K562 (cell line): ENCODE results near the gene RHOBTB3. TPM values are rescaled to one million over a fixed set of nuclear protein-coding genes. Genes with fewer than 3 reads are reported as not detected.

ENCODE experiments used
- BRCA1 ChIP-seq, 2 experiments: fragments of 450-650 bp in 1 of 2; sonication (generic) in 1 of 2; formaldehyde crosslinking in 1 of 2; IDR thresholded peaks; 2 replicates each; pipeline versions ENCODE4 v1.5.0 to v1.6.1; 2017 to 2020; ENCODE audit warnings: mild to moderate bottlenecking in 1 of 2, missing genetic modification reagents in 1 of 2
- CBX5 ChIP-seq: IDR thresholded peaks from 2 replicates; pipeline ENCODE4 v1.6.1; 2014; ENCODE audit warnings: low read depth, borderline replicate concordance
- DACH1 ChIP-seq: fragments of 450-650 bp; IDR thresholded peaks from 2 replicates; pipeline ENCODE4 v1.6.1; 2018; ENCODE audit not compliant: partially characterized antibody
- EGR1 ChIP-seq: fragments of 450-650 bp; conservative IDR thresholded peaks from 2 replicates; pipeline ENCODE4 v1.6.1; 2017; ENCODE audit warnings: mild to moderate bottlenecking
- EHMT2 ChIP-seq: fragments of 450-650 bp; IDR thresholded peaks from 2 replicates; pipeline ENCODE4 v1.6.1; 2018; ENCODE audit warnings: antibody characterized with exemption
- EP300 ChIP-seq: IDR thresholded peaks from 2 replicates; pipeline ENCODE4 v1.6.1; 2012; ENCODE audit warnings: low read length, improper control_type of control experiment
- ESRRA ChIP-seq: fragments of 450-650 bp; IDR thresholded peaks from 2 replicates; pipeline ENCODE4 v1.6.1; 2014; ENCODE audit warnings: low read depth, mild to moderate bottlenecking, moderate library complexity, borderline replicate concordance
- ILF3 ChIP-seq: fragments of 450-650 bp; IDR thresholded peaks from 2 replicates; pipeline ENCODE4 v1.6.1; 2018; ENCODE audit warnings: antibody characterized with exemption, mild to moderate bottlenecking, moderate library complexity, borderline replicate concordance
- LEF1 ChIP-seq: fragments of 450-650 bp; IDR thresholded peaks from 2 replicates; pipeline ENCODE4 v1.6.1; 2016; ENCODE audit warnings: mild to moderate bottlenecking
- MAX ChIP-seq: sonication (generic); formaldehyde crosslinking; IDR thresholded peaks from 2 replicates; pipeline ENCODE4 v1.9.0; 2022; ENCODE audit warnings: mild to moderate bottlenecking, missing genetic modification reagents
- MTA2 ChIP-seq: fragments of 450-650 bp; IDR thresholded peaks from 2 replicates; pipeline ENCODE4 v1.6.1; 2016; ENCODE audit warnings: low read depth
- MTA3 ChIP-seq: fragments of 450-650 bp; formaldehyde crosslinking; IDR thresholded peaks from 2 replicates; pipeline ENCODE4 v1.6.1; 2017; ENCODE audit warnings: mild to moderate bottlenecking, borderline replicate concordance
- NFIX ChIP-seq: fragments of 250-450 bp; sonication (Bioruptor Pico); IDR thresholded peaks from 2 replicates; pipeline ENCODE4 v1.4.0; 2020; ENCODE audit warnings: low read depth, mild to moderate bottlenecking, moderate library complexity
- RBM39 ChIP-seq: fragments of 200-400 bp; formaldehyde crosslinking; optimal IDR thresholded peaks from 2 replicates; pipeline ENCODE3; 2018; ENCODE audit warnings: low read depth, low read length
- RUNX1 ChIP-seq: sonication (generic); IDR thresholded peaks from 2 replicates; pipeline ENCODE4 v1.6.1; 2016; ENCODE audit warnings: antibody characterized with exemption, low read depth
- SRSF1 ChIP-seq: fragments of 200-400 bp; formaldehyde crosslinking; IDR thresholded peaks from 2 replicates; pipeline ENCODE4 v1.6.1; 2017; ENCODE audit warnings: mild to moderate bottlenecking, low read depth, low read length, moderate library complexity
- TSHZ1 ChIP-seq: fragments of 250-450 bp; sonication (Bioruptor Pico); IDR thresholded peaks from 2 replicates; pipeline ENCODE4 v1.4.0; 2020; ENCODE audit warnings: mild to moderate bottlenecking, moderate library complexity
- ZNF12 ChIP-seq: sonication (generic); formaldehyde crosslinking; IDR thresholded peaks from 2 replicates; pipeline ENCODE4 v1.4.0; 2020; ENCODE audit warnings: mild to moderate bottlenecking, missing genetic modification reagents
- ZNF780A ChIP-seq: fragments of 250-450 bp; sonication (Bioruptor Pico); IDR thresholded peaks from 2 replicates; pipeline ENCODE4 v1.5.0; 2021; ENCODE audit warnings: mild to moderate bottlenecking
- polyA plus RNA-seq, 8 experiments: library from polyadenylated mRNA; depleted of rRNA in 4 of 8; stranded (reverse) in 5 of 8; unstranded in 3 of 8; fragments of >200 nt; fragmentation: Nextera tagmentation in 2 of 8; fragmentation: Illumina TruSeq in 1 of 8; extraction: Ambion mirVana in 2 of 8; extraction: Trizol in 1 of 8; gene quantifications; 2 replicates each; pipeline versions ENCODE4 v1.2.1 to v1.2.3, GENCODE V29; 2011 to 2014; ENCODE audit warnings: inconsistent platforms in 1 of 8, missing spikeins in 1 of 8
- total RNA-seq, 7 experiments: library from RNA; depleted of rRNA in 6 of 7; stranded (reverse); fragments of >200 nt in 6 of 7; fragmentation: Illumina TruSeq in 2 of 7; extraction: Trizol in 2 of 7; gene quantifications; 2 replicates each; pipeline versions ENCODE4 v1.2.1 to v1.2.3, GENCODE V29; 2011 to 2021; ENCODE audit warnings: low replicate concordance in 1 of 7
- TF ChIP-seq, protein P1 (sequence below): fragments of 200-400 bp; formaldehyde crosslinking; IDR thresholded peaks from 2 replicates; pipeline ENCODE4 v1.6.1; 2017; ENCODE audit warnings: mild to moderate bottlenecking, low read depth, low read length, moderate library complexity

Gene RHOBTB3
- total and polyA plus RNA-seq, 9 of the 15 experiments (the other 6 are each of a cell fraction or from before 2014, with no cell fraction given), result 39.7 to 143 (median 115) TPM

DNA sequence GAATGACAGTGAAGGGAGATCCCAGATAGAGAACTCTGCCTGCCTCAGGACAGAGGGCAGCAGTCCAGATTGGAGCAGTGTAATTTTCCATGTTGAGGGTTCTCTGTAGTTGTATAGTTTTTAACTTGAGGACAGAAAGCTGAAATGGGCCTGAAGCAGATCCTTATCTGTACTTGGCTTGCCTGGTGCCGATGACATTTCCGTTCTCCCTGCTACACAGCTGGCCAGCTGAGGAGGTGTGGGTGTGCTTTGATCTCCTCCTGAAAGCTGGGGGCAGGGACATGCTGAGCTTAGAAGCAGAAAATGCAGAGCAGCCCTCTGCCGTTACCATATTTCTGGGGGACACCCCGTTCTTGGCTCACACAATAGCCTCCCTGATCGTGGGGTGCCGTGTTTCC is 80.9 kb downstream of the RHOBTB3 start (continued):
- TF ChIP-seq ZNF12 (CRISPR knock-in tag) (no peak), ESRRA (no peak), DACH1 (peak; percentile 45), MTA3 (no peak), CBX5 (no peak), SRSF1 (no peak), LEF1 (peak; percentile 93), TSHZ1 (CRISPR knock-in tag) (no peak), EHMT2 (no peak), EP300 (no peak), BRCA1 (IDR thresholded peaks at IDR 0.05) (no peak), BRCA1 (CRISPR knock-in tag; IDR thresholded peaks at IDR 0.05) (no peak), RBM39 (no peak), ILF3 (no peak), MAX (CRISPR knock-in tag) (no peak), NFIX (CRISPR knock-in tag) (no peak), RUNX1 (no peak), ZNF780A (CRISPR knock-in tag) (no peak), EGR1 (peak; percentile 68), MTA2 (no peak)
- TF ChIP-seq, protein P1, sequence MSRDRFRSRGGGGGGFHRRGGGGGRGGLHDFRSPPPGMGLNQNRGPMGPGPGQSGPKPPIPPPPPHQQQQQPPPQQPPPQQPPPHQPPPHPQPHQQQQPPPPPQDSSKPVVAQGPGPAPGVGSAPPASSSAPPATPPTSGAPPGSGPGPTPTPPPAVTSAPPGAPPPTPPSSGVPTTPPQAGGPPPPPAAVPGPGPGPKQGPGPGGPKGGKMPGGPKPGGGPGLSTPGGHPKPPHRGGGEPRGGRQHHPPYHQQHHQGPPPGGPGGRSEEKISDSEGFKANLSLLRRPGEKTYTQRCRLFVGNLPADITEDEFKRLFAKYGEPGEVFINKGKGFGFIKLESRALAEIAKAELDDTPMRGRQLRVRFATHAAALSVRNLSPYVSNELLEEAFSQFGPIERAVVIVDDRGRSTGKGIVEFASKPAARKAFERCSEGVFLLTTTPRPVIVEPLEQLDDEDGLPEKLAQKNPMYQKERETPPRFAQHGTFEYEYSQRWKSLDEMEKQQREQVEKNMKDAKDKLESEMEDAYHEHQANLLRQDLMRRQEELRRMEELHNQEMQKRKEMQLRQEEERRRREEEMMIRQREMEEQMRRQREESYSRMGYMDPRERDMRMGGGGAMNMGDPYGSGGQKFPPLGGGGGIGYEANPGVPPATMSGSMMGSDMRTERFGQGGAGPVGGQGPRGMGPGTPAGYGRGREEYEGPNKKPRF, result no peak
